Keratinocyte (primary cell): ENCODE results near the gene FUT6.

ENCODE experiments used
- EZH2 ChIP-seq: IDR thresholded peaks from one replicate; pipeline ENCODE4 v1.6.1; 2012; ENCODE audit warnings: inconsistent platforms, mild to moderate bottlenecking, low read length, moderate library complexity
- TF ChIP-seq, protein P1 (sequence below), 3 experiments: IDR thresholded peaks in 1 of 3; conservative IDR thresholded peaks in 1 of 3; optimal IDR thresholded peaks in 1 of 3; 2 replicates in 2 of 3; 3 replicates in 1 of 3; pipeline versions ENCODE3 to v1.5.1; 2011; ENCODE audit warnings: low read length in 3 of 3, mild to moderate bottlenecking in 3 of 3, moderate library complexity in 2 of 3, control low read depth in 1 of 3, inconsistent platforms in 1 of 3; ENCODE audit not compliant: insufficient read depth in 2 of 3; ENCODE audit errors: extremely low read depth in 1 of 3

DNA sequence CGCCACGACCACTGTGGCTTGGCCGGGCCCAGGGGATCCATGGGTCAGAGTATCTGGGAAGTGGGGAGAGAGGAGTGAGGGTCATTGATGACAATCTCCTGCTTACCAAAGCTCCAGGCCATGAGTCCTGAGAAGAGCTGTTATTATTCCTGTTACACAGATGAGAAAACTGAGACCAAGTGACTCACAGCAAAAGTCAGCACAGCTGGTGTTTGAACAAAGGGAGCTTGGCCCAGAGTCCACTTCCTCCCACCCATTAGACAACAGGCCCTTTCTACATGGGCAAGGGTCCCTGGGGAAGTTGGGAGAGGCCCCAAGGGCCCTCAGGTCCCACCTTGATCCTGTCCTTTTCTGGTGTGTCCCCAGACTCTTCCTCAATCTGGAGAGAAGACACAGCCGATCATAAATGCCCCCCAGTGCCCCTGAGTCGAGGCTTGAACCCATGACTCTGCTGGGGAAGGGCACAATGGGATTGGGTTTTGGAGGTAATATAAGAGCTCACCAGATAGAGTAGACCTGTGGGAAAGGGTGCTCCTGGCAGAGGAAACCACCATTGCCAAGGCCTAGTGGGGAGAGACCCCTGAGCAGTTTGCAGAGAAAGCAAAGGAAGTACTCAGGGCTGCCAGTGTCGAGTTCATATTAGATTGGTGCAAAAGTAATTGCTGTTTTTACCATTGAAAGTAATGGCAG lies 6.8 kb downstream of the FUT6 start:
- TF ChIP-seq, protein P1, sequence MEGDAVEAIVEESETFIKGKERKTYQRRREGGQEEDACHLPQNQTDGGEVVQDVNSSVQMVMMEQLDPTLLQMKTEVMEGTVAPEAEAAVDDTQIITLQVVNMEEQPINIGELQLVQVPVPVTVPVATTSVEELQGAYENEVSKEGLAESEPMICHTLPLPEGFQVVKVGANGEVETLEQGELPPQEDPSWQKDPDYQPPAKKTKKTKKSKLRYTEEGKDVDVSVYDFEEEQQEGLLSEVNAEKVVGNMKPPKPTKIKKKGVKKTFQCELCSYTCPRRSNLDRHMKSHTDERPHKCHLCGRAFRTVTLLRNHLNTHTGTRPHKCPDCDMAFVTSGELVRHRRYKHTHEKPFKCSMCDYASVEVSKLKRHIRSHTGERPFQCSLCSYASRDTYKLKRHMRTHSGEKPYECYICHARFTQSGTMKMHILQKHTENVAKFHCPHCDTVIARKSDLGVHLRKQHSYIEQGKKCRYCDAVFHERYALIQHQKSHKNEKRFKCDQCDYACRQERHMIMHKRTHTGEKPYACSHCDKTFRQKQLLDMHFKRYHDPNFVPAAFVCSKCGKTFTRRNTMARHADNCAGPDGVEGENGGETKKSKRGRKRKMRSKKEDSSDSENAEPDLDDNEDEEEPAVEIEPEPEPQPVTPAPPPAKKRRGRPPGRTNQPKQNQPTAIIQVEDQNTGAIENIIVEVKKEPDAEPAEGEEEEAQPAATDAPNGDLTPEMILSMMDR (optimal IDR thresholded peaks at IDR 0.05 in 1 of 3, IDR thresholded peaks at IDR 0.05 in 1 of 3, conservative IDR thresholded peaks at IDR 0.05 in 1 of 3; ENCODE audit: extremely low read depth in 1 of 3, insufficient read depth in 2 of 3, low read length in 3 of 3): no peak
- TF ChIP-seq EZH2: no peak
